IMR-90 (cell line): ENCODE measurements around the gene CDK5R2. TPM values are rescaled to one million over a fixed set of nuclear protein-coding genes. Genes with fewer than 3 reads are reported as not detected.

Experiments used
- ATAC-seq: fragments of 200-7000 bp; cut with Tn5 transposase; 2 replicates; pipeline ENCODE4 v1.9.1; 2020; ENCODE audit warnings: low read depth, mild to moderate bottlenecking, moderate library complexity
- BruUV-seq: library from RNA; stranded (reverse); fragments of 400-500 nt; replicated peaks from 2 replicates; lab custom pipeline; 2021; lab: Mats Ljungman, UMichigan
- CTCF ChIA-PET: fragments of 300-600 bp; formaldehyde crosslinking; extraction: SDS; loops from one replicate; lab custom pipeline; 2021; ENCODE audit warnings: antibody characterized with exemption; lab: Yijun Ruan, JAX
- POLR2A ChIA-PET: fragments of 300-600 bp; sonication (Branson Sonifier 250); formaldehyde crosslinking; loops from one replicate; lab custom pipeline; 2022; ENCODE audit warnings: antibody characterized with exemption; ENCODE audit not compliant: unreplicated experiment; lab: Charles Lee
- DNase-seq: peaks from one replicate; pipeline ENCODE4 v3.0.0; 2013
- H2AFZ ChIP-seq: replicated peaks from 2 replicates; pipeline ENCODE3; 2013; ENCODE audit warnings: low read length, mild to moderate bottlenecking; ENCODE audit not compliant: poor library complexity
- H2AK5ac ChIP-seq: 2 replicates; pipeline ENCODE4 v1.6.1; 2013; ENCODE audit warnings: low read depth, low read length, inconsistent platforms
- H2AK9ac ChIP-seq: replicated peaks from 2 replicates; pipeline ENCODE3; 2013; ENCODE audit warnings: mild to moderate bottlenecking, low read depth, low read length, moderate library complexity; ENCODE audit not compliant: poor library complexity
- H2BK120ac ChIP-seq: 2 replicates; pipeline ENCODE4 v1.6.1; 2013; ENCODE audit warnings: low read depth, low read length, inconsistent platforms
- H2BK15ac ChIP-seq: 3 replicates; pipeline ENCODE4 v1.6.1; 2013; ENCODE audit warnings: low read depth, low read length, inconsistent platforms
- H2BK20ac ChIP-seq: 2 replicates; pipeline ENCODE4 v1.6.1; 2013; ENCODE audit warnings: low read depth, mild to moderate bottlenecking, inconsistent platforms, low read length, moderate library complexity
- H2BK5ac ChIP-seq: 2 replicates; pipeline ENCODE4 v1.6.1; 2013; ENCODE audit warnings: mild to moderate bottlenecking, low read depth, low read length, inconsistent platforms; ENCODE audit not compliant: poor library complexity, severe bottlenecking
- H3K14ac ChIP-seq: replicated peaks from 2 replicates; pipeline ENCODE4 v1.6.1; 2013; ENCODE audit warnings: low read depth, low read length, inconsistent platforms
- H3K18ac ChIP-seq: 2 replicates; pipeline ENCODE4 v1.6.1; 2013; ENCODE audit warnings: low read depth, low read length, control low read depth
- H3K23ac ChIP-seq: 2 replicates; pipeline ENCODE4 v1.6.1; 2013; ENCODE audit warnings: low read depth, low read length, inconsistent platforms
- H3K27ac ChIP-seq: 2 replicates; pipeline ENCODE4 v1.5.1; 2013; ENCODE audit warnings: mild to moderate bottlenecking, control low read depth, low read length; ENCODE audit not compliant: insufficient read depth
- H3K27me3 ChIP-seq: 2 replicates; pipeline ENCODE4 v1.6.1; 2013; ENCODE audit warnings: low read length; ENCODE audit not compliant: control insufficient read depth, insufficient read depth
- H3K36me3 ChIP-seq: 2 replicates; pipeline ENCODE4 v1.6.1; 2013; ENCODE audit warnings: low read length, mixed read lengths; ENCODE audit not compliant: control insufficient read depth, insufficient read depth
- H3K4ac ChIP-seq: 2 replicates; pipeline ENCODE4 v1.6.1; 2013; ENCODE audit warnings: low read depth, low read length, inconsistent platforms
- H3K4me1 ChIP-seq: 2 replicates; pipeline ENCODE4 v1.6.1; 2013; ENCODE audit warnings: low read length, mixed read lengths; ENCODE audit not compliant: control insufficient read depth, insufficient read depth
- H3K4me2 ChIP-seq: 2 replicates; pipeline ENCODE4 v1.6.1; 2013; ENCODE audit warnings: low read depth, mild to moderate bottlenecking, control low read depth, low read length, moderate library complexity
- H3K4me3 ChIP-seq: 2 replicates; pipeline ENCODE4 v1.5.1; 2013; ENCODE audit warnings: low read depth, mild to moderate bottlenecking, control low read depth, low read length, moderate library complexity; ENCODE audit not compliant: insufficient read depth
- H3K56ac ChIP-seq: 2 replicates; pipeline ENCODE4 v1.6.1; 2013; ENCODE audit warnings: low read length, inconsistent platforms; ENCODE audit not compliant: insufficient read depth; ENCODE audit errors: extremely low read depth
- H3K79me1 ChIP-seq, 2 experiments: 2 replicates each; pipeline ENCODE4 v1.6.1; 2013; ENCODE audit warnings: low read length in 2 of 2, inconsistent platforms in 1 of 2, low read depth in 1 of 2
- H3K9ac ChIP-seq: 2 replicates; pipeline ENCODE4 v1.6.1; 2013; ENCODE audit warnings: low read depth, low read length, control low read depth
- H3K9me1 ChIP-seq: 2 replicates; pipeline ENCODE4 v1.6.1; 2013; ENCODE audit warnings: low read length, inconsistent platforms; ENCODE audit not compliant: insufficient read depth
- H3K9me3 ChIP-seq: 2 replicates; pipeline ENCODE4 v1.6.1; 2013; ENCODE audit warnings: low read length; ENCODE audit not compliant: control insufficient read depth, insufficient read depth
- H4K20me1 ChIP-seq: 2 replicates; pipeline ENCODE4 v1.6.1; 2013; ENCODE audit warnings: low read length, inconsistent platforms; ENCODE audit not compliant: insufficient read depth
- H4K5ac ChIP-seq: 2 replicates; pipeline ENCODE4 v1.6.1; 2013; ENCODE audit warnings: mild to moderate bottlenecking, low read depth, low read length, control low read depth
- H4K8ac ChIP-seq, 2 experiments: 2 replicates each; pipeline ENCODE4 v1.6.1; 2013; ENCODE audit warnings: low read depth in 2 of 2, low read length in 2 of 2, control low read depth in 1 of 2, inconsistent platforms in 1 of 2
- H4K91ac ChIP-seq: 2 replicates; pipeline ENCODE4 v1.6.1; 2013; ENCODE audit warnings: low read depth, low read length, inconsistent platforms; ENCODE audit not compliant: insufficient read depth
- BHLHE40 ChIP-seq: fragments of 150-350 bp; IDR thresholded peaks from 2 replicates; pipeline ENCODE4 v1.6.1; 2016; ENCODE audit warnings: mild to moderate bottlenecking, low read depth, low read length
- CEBPB ChIP-seq: IDR thresholded peaks from 2 replicates; pipeline ENCODE4 v1.6.1; 2012; ENCODE audit warnings: low read depth, low read length, improper control_type of control experiment
- FOS ChIP-seq: fragments of 150-350 bp; IDR thresholded peaks from 2 replicates; pipeline ENCODE4 v1.6.1; 2016; ENCODE audit warnings: low read depth, low read length
- MAFK ChIP-seq: IDR thresholded peaks from 2 replicates; pipeline ENCODE4 v1.6.1; 2012; ENCODE audit warnings: low read depth, low read length, improper control_type of control experiment
- MXI1 ChIP-seq: IDR thresholded peaks from 2 replicates; pipeline ENCODE4 v1.6.1; 2012; ENCODE audit warnings: low read depth, mild to moderate bottlenecking, low read length, moderate library complexity, borderline replicate concordance
- NFE2L2 ChIP-seq: fragments of 150-350 bp; IDR thresholded peaks from 2 replicates; pipeline ENCODE4 v1.6.1; 2016; ENCODE audit warnings: low read depth, mild to moderate bottlenecking, low read length
- POLR2A ChIP-seq: IDR thresholded peaks from 2 replicates; pipeline ENCODE4 v1.6.1; 2012; ENCODE audit warnings: mild to moderate bottlenecking, low read depth, low read length
- RAD21 ChIP-seq: IDR thresholded peaks from 2 replicates; pipeline ENCODE4 v1.6.1; 2012; ENCODE audit warnings: low read length, improper control_type of control experiment
- RCOR1 ChIP-seq: IDR thresholded peaks from 2 replicates; pipeline ENCODE4 v1.6.1; 2012; ENCODE audit warnings: mild to moderate bottlenecking, low read length, improper control_type of control experiment; ENCODE audit not compliant: insufficient replicate concordance
- SMC3 ChIP-seq: fragments of 150-350 bp; IDR thresholded peaks from 2 replicates; pipeline ENCODE4 v1.6.1; 2016; ENCODE audit warnings: low read depth, mild to moderate bottlenecking, antibody characterized with exemption, low read length, moderate library complexity
- WGBS, 2 experiments: methylation state at CpG; one replicate each; pipeline versions ENCODE4 v1.1.5 to v1.1.7; 2013; ENCODE audit warnings: missing lambda C conversion rate in 2 of 2; ENCODE audit not compliant: insufficient read length in 1 of 2; ENCODE audit errors: extremely low coverage in 2 of 2; 5-methylcytosine and 5-hydroxymethylcytosine counted together
- dilution Hi-C: fragments of 300-500 bp; cut with HindIII; formaldehyde crosslinking; loops from one replicate; pipeline ENCODE4 v1.14.3; 2018; ENCODE audit warnings: low sequenced_read_pairs; ENCODE audit not compliant: unreplicated experiment
- in situ Hi-C: fragments of 300-500 bp; cut with MboI; formaldehyde crosslinking; loops from 3 replicates; pipeline ENCODE4 v1.14.3; 2019; ENCODE audit warnings: low sequenced_read_pairs, inconsistent platforms, mixed read lengths
- intact Hi-C: fragments of 100-400 bp; cut with micrococcal nuclease; formaldehyde crosslinking; loops from 2 replicates; pipeline ENCODE4 v1.10.0; 2022
- polyA plus RNA-seq, 3 experiments: library from polyadenylated mRNA; depleted of rRNA; stranded (reverse); fragments of >200 nt; gene quantifications; 2 replicates each; pipeline ENCODE4 v1.2.3, GENCODE V29; 2012; ENCODE audit warnings: low replicate concordance in 1 of 3
- total RNA-seq: library from RNA; depleted of rRNA; stranded (reverse); fragments of >200 nt; gene quantifications from 2 replicates; pipeline ENCODE4 v1.2.3, GENCODE V29; 2012
- TF ChIP-seq, protein P1 (sequence below): fragments of 150-350 bp; IDR thresholded peaks from 2 replicates; pipeline ENCODE4 v1.6.1; 2016; ENCODE audit warnings: low read depth, mild to moderate bottlenecking, low read length, moderate library complexity, borderline replicate concordance
- TF ChIP-seq, protein P2 (sequence below): fragments of 150-350 bp; IDR thresholded peaks from 2 replicates; pipeline ENCODE4 v1.6.1; 2017; ENCODE audit warnings: mild to moderate bottlenecking, antibody characterized with exemption, low read length, low read depth
- TF ChIP-seq, protein P3 (sequence below): conservative IDR thresholded peaks from 2 replicates; pipeline ENCODE4 v1.5.1; 2012; ENCODE audit warnings: mild to moderate bottlenecking, low read depth, low read length, improper control_type of control experiment

Gene CDK5R2
- total and polyA plus RNA-seq, 2 of the 4 experiments (the other 2 are of a cell fraction): not detected

DNA sequence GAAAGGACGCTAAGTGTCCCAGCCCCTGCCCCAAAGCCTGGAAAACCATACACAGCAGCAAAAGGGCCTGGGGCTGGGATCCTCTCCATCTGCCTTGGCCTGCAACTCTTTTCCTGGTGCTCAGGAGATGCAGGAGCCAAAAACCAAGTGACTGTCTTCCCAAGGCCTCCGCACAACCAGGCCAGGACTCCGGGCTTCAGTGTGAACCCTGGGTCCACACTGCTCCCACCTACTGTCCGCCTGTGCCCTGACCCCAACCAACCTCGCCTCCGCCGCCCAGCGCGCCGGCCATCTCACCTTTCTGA is 24.4 kb downstream of the CDK5R2 start:
- WGBS, 2 experiments: 19% methylated on average over 10 of the region's 10 CpGs; no CpG with 5 or more reads in 1 of the 2 experiments

More for the DNA sequence above, 24.4 kb downstream of the CDK5R2 start:
- Histone ChIP-seq H3K79me1 (no peaks in the 10 kb centered on the region), H3K4ac (no peak overlapping the region), H4K91ac (no peak overlapping the region), H3K27ac (no peak overlapping the region), H2BK15ac (no peak overlapping the region), H4K8ac (no peak overlapping the region), H3K14ac (no peak overlapping the region), H2BK5ac (no peak overlapping the region), H2AK5ac (no peak overlapping the region), H4K5ac (no peak overlapping the region), H3K18ac (no peak overlapping the region), H2BK120ac (no peak overlapping the region), H3K4me2 (no peak overlapping the region), H3K27me3 (peaks cover 79% of the 10 kb centered on the region), H3K9ac (no peak overlapping the region), H3K56ac (no peak overlapping the region), H2AK9ac (no peak overlapping the region), H3K23ac (no peak overlapping the region), H2AFZ (no peak overlapping the region), H2BK20ac (no peak overlapping the region), H4K20me1 (peaks cover 3% of the 10 kb centered on the region; the same call in 1 of the 2 replicates), H3K4me3 (no peak overlapping the region), H3K9me1 (no peaks in the 10 kb centered on the region; the same call in 1 of the 2 replicates), H3K4me1 (0 out of 2 replicates have a peak, but pooled peaks cover 2% of the 10 kb centered on the region), H3K9me3 (no peaks in the 10 kb centered on the region), H3K36me3 (no peaks in the 10 kb centered on the region)
- in situ Hi-C loops: no loop called here
- ChIA-PET POLR2A (no interaction called here), CTCF (interaction anchor here (0.6 kb wide), 1 partner anchor 12 kb away, joined by 3 read pairs; no protein-coding TSS in a partner anchor)
- dilution Hi-C loops: no loop called here
- DNase-seq: no peak
- TF ChIP-seq, protein P1, sequence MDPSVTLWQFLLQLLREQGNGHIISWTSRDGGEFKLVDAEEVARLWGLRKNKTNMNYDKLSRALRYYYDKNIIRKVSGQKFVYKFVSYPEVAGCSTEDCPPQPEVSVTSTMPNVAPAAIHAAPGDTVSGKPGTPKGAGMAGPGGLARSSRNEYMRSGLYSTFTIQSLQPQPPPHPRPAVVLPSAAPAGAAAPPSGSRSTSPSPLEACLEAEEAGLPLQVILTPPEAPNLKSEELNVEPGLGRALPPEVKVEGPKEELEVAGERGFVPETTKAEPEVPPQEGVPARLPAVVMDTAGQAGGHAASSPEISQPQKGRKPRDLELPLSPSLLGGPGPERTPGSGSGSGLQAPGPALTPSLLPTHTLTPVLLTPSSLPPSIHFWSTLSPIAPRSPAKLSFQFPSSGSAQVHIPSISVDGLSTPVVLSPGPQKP: no peak
- no peak for TF ChIP-seq NFE2L2
- no peak for TF ChIP-seq RCOR1
- no peak for TF ChIP-seq FOS
- no peak for TF ChIP-seq MAFK
- TF ChIP-seq CEBPB: no peak
- no peak for TF ChIP-seq POLR2A
- TF ChIP-seq, protein P2, sequence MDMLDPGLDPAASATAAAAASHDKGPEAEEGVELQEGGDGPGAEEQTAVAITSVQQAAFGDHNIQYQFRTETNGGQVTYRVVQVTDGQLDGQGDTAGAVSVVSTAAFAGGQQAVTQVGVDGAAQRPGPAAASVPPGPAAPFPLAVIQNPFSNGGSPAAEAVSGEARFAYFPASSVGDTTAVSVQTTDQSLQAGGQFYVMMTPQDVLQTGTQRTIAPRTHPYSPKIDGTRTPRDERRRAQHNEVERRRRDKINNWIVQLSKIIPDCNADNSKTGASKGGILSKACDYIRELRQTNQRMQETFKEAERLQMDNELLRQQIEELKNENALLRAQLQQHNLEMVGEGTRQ: no peak
- no peak for TF ChIP-seq BHLHE40
- no peak for TF ChIP-seq MXI1
- no peak for TF ChIP-seq SMC3
- TF ChIP-seq RAD21: no peak
- TF ChIP-seq, protein P3, sequence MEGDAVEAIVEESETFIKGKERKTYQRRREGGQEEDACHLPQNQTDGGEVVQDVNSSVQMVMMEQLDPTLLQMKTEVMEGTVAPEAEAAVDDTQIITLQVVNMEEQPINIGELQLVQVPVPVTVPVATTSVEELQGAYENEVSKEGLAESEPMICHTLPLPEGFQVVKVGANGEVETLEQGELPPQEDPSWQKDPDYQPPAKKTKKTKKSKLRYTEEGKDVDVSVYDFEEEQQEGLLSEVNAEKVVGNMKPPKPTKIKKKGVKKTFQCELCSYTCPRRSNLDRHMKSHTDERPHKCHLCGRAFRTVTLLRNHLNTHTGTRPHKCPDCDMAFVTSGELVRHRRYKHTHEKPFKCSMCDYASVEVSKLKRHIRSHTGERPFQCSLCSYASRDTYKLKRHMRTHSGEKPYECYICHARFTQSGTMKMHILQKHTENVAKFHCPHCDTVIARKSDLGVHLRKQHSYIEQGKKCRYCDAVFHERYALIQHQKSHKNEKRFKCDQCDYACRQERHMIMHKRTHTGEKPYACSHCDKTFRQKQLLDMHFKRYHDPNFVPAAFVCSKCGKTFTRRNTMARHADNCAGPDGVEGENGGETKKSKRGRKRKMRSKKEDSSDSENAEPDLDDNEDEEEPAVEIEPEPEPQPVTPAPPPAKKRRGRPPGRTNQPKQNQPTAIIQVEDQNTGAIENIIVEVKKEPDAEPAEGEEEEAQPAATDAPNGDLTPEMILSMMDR: no peak
- no TSS peak for BruUV-seq
- no peak for ATAC-seq
- intact Hi-C loops: no loop called here
